ENCODE results near the gene GIPC3.
A peak's percentile ranks its signal among the peaks of the same experiment; 100 is the strongest.
"Not testable (repeated sequence)": the region's sequence is repeated elsewhere in the genome, so short reads cannot be mapped to it uniquely, and the experiment has no call there.

The GIPC3 gene

DNA sequence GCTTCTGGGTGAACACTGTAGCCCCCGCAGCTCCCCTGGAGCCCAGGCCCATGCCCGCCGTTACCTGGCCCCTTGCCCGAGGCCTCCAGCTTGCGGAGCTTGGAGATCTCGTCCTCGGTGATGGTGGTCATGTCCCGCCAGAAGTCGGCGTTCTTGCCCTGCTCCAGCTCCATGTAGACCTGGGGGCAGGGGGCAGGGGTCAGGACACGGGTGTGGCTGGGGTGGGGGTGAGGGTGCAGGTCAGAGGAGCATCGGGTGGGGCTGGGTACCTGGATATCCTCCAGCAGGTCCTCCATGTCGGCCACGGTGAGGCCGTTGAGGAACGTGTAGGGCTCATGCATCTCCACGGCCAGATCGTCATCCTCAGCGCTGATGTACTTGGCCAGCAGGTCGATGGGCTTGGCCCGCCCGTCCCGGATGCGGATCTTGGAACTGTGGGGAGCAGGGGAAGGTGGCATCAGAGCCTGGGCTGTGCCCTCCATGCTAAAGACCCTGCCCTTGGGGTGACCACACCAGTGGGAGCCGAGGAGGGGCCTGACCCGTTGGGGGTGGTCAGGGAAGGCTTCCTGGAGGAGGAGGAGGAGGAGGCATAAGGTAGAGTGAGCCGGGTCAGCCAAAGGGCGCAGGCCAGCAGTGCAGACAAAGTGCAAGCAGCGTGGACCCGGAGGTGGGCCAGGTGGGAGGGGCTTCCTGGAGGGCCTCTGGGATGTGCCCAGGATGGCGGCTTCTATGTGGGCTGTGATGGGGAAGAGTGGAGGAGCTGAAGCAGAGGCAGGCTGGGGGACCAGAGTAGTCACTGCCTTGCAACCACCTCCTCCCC, 33.7 kb downstream of the GIPC3 start:
- no peak for DNase-seq (ENCODE audit: low read depth)

- DNase-seq (ENCODE audit: low read depth), result no peak
Measured at GRCh38 chr19:3619631-3620012, 34.3 kb downstream of the GIPC3 start.

- no peak for DNase-seq (ENCODE audit: low read depth)
Measured at GRCh38 chr19:3620145-3620816, 35.0 kb downstream of the GIPC3 start.

GRCh38 chr19:3620817-3621547, 35.7 kb downstream of the GIPC3 start:
- DNase-seq (ENCODE audit: low read depth), result no peak

GRCh38 chr19:3621689-3622088, 36.4 kb downstream of the GIPC3 start:
- DNase-seq (ENCODE audit: low read depth), result no peak

- no peak for DNase-seq (ENCODE audit: low read depth)
Measured at GRCh38 chr19:3622224-3622623, 36.9 kb downstream of the GIPC3 start.

DNA sequence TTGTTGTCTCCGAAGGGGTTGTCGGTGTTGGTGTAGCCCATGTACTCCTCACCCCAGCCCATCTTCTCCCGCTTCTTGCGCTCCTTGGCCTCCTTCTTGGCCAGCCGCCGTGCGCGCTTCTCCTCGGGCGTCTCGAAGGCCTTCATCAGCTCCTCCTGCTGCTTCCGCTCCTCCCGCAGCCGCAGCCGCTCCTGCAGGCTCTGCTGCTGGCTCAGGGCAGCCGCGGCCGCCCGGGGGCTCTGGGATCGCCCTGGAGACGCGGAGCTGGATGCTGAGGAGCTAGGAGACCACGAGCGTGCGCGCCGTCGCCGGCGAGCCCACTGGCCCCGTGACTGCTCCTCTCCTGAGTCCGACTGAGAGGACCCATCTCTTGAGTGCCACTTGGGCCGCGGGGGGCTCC, 38.4 kb downstream of the GIPC3 start:
- DNase-seq (ENCODE audit: low read depth), result no peak

DNA sequence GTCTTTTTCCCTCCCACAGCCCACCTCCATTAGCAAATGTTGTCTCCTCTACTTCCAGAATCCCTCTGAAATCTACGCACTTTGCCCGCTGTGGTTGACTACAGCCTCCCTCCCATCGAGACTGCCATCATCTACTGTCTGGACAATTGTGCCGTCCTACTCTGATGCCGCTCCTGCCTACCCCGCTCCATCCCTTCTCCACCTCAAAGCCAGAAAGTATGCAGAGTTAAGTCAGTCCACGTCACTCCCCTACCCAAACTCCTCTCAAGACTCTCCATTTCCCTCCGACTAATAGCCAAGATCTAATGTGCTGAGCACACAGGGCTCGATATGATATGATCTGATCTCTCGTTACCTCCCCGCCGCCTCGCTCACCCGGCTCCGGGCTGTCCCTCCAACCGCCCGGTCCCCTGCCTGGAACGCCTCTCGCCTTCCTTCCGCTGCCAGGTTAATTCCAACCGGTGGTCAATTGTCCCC, 40.8 kb downstream of the GIPC3 start:
- DNase-seq (ENCODE audit: low read depth), result no peak

DNA sequence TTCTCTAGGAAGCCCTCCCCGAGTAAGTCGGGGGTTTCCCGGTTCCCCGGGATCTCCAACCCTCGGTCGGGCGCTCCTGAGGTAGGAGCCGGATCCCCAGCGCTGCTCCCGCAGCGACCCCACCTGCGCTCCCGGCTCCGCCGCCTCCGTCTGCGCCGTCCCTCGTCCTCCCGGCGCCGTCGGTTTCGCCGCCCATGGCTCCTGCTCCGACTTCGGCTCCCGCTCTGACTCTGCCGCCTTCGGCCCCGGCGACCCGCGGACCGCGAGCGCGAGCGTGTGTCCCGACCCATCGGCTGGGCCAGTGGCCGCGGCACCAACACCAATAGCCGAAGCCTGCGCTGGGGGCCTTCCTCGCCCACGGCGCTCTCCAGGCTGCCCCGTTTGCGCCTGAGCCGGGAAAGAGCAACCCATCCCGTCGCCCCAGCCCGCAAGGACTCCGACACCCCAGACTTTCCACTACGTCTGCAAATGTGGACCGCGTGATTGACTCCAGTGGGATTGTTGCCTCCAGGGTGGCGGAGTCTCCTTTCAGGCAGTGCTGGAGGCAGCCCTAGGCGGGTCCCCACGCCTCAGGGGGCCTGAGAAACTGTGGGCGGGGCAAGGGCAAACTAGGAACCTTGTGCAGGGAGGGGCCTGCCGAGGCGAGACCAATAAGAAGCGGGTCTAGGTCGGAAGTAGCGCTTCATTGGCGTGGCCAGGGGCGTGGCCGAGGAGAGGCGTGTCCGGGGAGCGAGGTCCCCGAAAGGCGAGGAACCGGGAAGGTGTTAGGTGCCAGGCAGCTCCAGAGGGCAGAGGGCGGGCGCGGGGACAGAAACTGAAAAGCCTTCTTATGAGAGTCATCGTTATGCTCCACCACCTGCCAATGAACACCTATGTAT, 41.4 kb downstream of the GIPC3 start, which contains the start of gene CACTIN:
Gene CACTIN (minus strand): TSS at position 318 of the 878 bp plus-strand sequence. CDS start 28 bp downstream, at position 290.
- peak; percentile 95 for DNase-seq (ENCODE audit: low read depth)

- no peak for DNase-seq (ENCODE audit: low read depth)
Measured at GRCh38 chr19:3627351-3627723, 42.1 kb downstream of the GIPC3 start.

DNA sequence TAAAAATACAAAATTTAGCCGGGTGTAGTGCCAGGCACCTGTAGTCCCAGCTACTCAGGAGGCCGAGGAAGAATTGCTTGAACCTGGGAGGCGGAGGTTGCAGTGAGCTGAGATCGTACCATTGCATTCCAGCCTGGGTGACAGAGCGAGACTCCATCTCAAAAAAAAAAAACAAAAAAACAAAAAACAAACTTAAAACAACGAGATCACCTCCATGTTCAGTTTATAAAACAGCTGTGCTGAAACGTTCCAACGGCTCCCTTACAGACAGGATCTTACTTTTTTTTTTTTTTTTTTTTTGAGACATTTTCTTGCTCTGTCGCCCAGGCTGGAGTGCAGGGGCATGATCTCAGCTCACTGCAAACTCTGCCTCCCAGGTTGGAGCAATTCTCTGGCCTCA, 43.5 kb downstream of the GIPC3 start:
- DNase-seq (ENCODE audit: low read depth), result not testable (repeated sequence)

DNA sequence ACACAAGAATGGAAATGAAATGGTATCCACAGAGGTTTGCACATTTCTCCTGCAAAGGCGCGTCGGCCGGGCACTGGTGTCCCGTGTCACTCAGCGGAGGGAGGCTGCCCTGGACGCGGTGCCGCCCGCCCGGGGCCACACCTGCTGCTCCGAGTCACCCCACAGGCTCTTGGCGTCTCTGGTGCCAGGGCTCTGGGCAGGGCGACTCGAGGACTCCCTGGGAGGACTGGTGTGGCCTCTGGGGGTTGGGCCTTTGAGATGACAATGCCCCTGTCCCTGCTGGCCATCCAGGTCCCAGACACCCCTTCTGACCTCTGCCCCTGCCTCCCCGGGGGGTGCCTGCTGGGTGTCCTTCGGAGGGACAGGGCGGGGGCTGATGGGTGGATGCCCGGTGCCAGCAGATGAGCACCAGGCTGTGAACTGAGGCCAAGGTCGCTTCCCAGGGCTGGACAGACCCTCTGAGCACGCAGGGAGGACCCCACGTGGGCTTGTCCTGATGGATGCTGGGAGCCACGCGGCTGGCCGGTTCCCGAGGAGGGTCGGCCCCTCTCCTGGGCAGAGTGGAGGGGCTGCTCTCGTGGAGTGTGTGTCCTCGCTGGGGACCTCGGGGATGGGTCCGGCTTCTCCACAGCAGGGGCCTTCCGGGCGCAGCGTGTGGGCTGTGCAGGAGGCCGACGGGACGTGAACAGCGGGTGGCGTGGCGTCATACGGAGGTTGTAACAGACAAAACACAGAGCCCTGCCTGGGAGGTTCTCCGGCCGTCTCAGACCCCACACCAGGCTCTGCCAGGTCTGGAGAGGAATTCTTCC, 46.0 kb downstream of the GIPC3 start:
- DNase-seq (ENCODE audit: low read depth), result no peak

DNA sequence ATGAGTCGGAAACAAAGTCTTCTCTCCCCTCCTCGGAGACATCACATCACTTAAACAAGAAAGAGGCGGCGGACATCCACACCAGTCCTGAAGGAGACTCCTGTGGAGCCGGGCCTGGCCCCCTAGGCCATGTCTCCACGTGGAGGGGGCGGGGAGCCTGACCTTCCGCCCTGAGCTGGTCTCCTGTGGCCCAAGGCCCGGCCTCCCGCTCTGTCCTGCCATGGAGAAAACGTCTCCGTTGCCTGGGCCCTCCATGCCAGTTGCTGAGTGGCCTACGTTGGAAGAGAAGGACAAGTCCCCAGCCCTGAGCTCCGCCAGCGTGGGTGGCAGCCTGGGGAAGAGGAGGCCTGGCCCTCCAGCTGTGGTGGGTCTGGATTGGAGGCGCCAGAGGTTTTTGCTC, 46.8 kb downstream of the GIPC3 start:
- DNase-seq (ENCODE audit: low read depth), result no peak

GRCh38 chr19:3632739-3633558, 47.7 kb downstream of the GIPC3 start:
- no peak for DNase-seq (ENCODE audit: low read depth)

- no peak for DNase-seq (ENCODE audit: low read depth)
Measured at GRCh38 chr19:3633559-3633988, 48.3 kb downstream of the GIPC3 start.

- no peak for DNase-seq (ENCODE audit: low read depth)
Measured at GRCh38 chr19:3634496-3635045, 49.3 kb downstream of the GIPC3 start.

DNA sequence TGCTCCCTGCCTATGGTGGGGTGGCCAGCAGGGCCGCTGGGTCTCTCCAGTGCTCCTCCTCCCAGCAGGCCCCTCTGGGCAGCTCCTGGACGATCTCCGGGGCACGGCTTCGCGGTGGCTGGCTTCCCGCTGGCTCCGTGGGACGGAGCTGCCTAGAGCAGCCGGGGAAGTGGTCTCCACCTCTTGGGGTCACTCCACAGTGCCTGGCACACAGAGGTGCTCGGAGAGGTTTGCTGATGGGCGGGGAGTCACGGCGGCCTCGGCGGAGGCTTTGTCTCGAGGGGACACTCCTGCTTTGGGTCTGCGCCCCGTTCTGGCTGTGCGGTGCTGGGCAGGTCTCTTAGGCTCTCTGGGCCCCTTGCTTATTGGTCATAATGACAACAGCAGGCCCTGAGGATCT, 51.2 kb downstream of the GIPC3 start:
- no peak for DNase-seq (ENCODE audit: low read depth)

- DNase-seq (ENCODE audit: low read depth), result no peak
Measured at GRCh38 chr19:3636962-3637361, 51.7 kb downstream of the GIPC3 start.

GRCh38 chr19:3637621-3638020, 52.3 kb downstream of the GIPC3 start:
- no peak for DNase-seq (ENCODE audit: low read depth)
